Fibroblast of skin of left quadriceps (primary cell): ENCODE data around the gene ANO3.
A peak's percentile ranks its signal among the peaks of the same experiment; 100 is the strongest.
"Not testable (repeated sequence)": the region's sequence is repeated elsewhere in the genome, so short reads cannot be mapped to it uniquely, and the experiment has no call there.

ENCODE experiments used
- DNase-seq, 2 experiments: peaks; one replicate each; pipeline ENCODE4 v3.0.0-alpha.2; 2013; ENCODE audit warnings: low read depth in 2 of 2

The ANO3 gene

DNA sequence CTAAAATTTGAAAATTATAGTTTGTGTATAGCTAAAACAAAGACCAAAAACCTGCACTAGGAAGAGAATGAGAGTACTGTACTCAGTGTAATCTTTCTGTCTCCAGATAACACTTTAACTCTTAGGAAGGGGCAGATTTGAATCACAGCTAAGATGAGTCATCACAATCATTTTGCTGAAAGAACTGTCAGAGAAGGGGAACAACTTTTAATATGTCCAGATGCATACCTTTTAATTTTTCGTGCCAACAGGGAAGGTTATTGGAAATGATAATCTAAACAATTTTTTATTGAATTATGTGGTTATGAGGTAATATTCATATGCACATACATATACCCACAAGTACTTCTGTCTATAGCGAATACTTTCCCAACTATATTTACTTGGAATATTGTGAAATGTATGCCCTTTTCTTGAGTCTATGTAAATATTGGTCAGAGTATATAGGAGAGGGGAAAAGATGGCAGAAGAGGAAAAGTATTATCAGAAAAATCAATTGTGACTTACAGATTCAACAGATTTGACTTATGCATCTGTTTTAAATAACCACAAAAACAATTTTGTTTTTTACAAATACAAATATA lies 291.2 kb downstream of the ANO3 start:
- DNase-seq: peak; percentile 5 to 13

DNA sequence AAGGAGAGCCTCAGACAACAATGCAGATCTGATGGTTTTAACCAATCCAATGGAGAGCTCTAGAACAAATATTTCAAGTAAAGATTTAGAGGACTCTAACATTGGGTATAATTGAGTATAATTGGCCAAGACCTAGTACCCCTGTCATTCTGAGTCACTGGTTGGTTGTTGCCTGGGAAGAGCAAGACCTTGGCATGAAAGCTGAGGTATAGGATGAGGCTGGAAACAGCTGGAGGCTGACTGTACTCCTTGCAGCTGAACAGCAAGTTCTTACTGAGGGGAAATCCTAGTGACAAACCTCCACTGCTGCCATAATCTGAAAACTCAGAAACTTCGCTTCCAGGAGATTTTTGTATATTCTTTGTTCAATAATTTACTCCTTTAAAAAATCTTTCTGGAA lies 294.4 kb downstream of the ANO3 start:
- no peak for DNase-seq

DNA sequence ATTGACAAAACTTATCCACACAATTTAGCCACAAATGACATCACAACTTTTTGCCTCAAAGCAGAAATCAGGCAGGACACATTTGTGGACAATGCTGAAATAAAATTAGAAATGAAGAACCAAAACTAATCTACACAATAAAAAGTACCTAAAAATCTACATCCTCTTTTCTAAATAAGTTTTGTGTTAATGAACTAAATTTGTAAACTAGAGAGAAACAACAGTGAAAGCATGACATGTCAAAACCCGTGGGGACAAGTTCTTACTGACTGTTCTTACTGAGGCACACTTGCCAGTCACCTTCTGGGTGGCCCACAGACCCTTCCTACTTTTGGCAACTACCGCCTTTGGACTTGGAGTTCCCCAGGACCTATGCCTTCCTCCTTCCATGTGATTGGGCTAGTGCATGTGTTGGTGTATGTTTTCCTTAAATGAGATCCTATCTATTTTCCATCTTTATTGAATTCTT lies 300.8 kb downstream of the ANO3 start:
- DNase-seq: no peak

DNA sequence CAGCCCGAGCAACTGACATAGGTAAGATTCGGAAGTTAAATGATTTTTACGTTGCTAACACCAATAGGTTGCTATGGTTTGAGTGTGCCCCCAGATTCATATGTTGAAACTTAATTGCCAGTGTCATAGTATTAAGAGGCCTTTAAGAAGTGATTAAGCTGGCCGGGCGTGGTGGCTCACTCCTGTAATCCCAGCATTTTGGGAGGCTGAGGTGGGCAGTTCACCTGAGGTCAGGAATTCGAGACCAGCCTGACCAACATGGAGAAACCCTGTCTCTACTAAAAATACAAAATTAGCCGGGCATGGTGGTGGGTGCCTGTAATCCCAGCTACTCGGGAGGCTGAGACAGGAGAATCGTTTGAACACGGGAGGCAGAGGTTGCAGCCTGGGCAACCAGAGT lies 311.4 kb downstream of the ANO3 start:
- DNase-seq: not testable (repeated sequence)

DNA sequence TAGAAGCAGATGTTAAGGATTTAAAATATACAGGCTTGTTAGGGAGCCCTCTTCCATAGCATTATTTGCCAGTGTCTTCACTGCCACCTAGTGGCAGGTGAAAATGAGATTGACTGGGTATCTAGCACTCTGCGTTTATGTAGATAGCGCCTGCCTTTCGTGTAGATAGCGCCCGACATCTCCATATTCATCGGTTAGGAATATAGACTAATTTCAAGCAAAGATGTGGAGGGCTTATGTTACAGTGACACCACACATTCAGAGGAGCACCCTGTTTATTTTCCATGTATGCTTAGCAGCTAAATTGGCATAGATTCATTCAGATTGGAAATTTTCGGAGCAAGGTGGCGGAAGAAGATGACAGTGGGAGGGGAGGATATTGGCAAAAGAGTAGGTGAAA lies 318.0 kb downstream of the ANO3 start:
- peak; percentile 58 to 64 for DNase-seq

DNA sequence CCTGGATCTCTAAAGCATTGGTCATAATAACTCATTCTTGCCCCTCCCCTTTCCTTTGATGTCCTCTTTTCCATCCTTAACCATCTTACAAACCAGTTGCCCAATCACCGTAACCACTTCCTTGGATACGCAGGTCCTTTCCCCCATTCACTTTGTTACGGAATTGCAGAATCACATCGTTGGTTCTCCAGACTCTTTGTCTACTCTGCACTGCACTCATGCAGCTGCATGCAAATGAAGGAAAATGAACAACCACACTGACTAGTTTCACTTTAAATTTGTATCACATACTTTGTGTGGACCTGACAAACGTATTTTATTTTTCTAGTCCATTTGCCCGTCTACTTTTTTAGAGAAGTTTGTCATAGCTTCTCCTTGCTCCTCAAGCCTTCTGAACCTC lies 320.0 kb downstream of the ANO3 start:
- DNase-seq: no peak

DNA sequence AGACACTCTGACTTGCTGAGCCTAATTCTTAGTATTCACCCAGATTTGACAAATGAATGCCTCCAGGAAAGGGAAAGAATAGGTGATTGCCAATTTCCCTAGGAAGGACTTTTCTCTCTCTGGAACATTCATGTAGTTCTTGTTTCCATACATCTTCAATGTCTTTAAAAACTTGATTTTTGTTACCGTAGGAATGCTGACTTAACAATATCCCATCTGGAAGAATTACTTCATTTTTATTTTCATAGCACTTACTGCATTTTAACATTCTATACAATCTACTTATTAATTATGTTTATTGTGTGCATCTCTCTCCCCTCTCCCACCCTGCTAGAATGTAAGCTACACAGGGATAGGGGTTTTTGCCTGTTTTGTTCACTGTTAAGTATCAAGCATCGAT lies 323.4 kb downstream of the ANO3 start:
- no peak for DNase-seq

DNA sequence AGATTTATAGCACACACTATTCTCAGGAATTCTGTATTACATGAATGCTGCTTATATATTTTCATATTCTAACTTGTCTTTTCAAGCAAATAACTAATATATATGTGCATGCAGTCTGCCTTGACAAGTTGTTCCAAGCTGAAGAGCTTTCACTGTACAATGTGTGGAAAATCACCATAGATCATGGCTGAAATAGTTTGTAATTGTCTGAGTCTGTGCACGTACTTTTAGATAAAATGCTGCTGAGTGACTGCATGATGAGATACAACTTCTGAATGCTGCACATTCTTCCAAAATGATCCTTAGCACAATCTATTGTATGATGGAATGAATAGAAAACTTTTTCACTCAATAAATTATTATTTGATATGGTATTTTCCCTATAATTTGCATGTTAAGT lies 331.0 kb downstream of the ANO3 start:
- no peak for DNase-seq

DNA sequence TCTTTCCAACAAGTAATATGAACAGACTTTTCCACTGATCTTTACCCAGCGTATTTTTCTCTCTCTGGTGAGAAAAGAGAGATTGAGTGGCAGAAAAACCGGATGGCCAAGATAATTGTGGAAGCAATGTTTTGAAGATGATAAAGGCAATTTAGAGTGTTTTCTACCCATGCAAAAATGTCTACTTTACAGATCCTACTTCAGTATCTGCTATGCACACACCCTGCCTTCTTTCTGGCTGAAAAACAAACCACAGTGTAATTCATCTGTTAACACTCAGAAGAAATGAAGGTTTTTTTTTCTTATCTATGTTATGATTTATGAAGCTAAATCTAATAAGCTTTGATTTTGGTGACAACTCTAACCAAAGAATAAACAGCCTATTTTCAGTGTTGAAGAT lies 333.1 kb downstream of the ANO3 start:
- no peak for DNase-seq

DNA sequence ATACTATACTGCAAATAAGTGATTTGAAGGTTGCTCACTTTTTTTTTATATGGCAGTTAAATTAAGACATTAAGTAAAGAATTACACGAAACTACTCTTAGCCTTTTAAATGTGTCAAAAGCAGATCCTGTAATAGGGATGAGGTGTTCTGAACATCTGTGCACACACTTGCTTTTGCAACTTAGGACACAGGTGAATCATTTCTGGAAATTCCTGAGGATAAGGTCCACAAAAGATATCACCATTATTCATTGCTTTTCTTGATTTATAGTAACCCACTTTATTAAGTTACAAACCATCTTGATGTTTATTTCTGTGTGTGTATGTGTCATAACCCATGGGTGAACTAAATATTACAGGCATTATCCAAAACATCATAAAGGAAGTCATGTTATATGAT lies 334.0 kb downstream of the ANO3 start:
- no peak for DNase-seq

DNA sequence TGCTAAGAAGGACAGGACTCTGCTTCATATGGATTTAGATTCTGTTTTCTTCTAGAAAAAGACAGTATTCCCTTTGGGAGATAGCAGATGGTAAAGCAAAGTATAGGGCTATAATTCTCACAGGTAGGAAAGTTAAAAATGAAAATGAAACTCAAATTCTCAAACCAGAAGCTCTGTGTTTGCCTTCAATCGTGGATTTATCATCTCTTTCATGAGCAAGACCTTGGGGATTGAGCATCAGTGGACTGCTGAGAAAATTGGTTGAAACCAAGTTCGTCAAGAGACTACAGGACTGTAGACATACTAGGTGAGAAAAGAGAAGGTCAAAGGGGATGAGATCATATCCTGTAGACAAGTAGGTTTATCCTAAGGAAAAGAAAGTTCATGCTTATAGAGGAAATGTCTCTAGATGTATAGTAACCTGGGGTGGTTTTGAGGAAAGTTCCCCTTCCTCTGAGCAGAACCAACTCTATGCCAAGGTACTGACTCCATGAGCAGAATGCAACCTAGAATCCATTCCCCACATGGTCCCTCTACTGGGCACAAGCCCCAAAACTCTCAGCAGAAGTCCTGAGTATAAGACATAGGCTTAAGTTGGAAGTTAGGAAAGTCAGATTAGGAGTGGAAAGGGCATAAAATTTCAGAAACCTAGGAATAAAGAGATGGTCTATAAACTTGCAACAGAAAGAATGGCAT lies 343.5 kb downstream of the ANO3 start:
- no peak for DNase-seq

DNA sequence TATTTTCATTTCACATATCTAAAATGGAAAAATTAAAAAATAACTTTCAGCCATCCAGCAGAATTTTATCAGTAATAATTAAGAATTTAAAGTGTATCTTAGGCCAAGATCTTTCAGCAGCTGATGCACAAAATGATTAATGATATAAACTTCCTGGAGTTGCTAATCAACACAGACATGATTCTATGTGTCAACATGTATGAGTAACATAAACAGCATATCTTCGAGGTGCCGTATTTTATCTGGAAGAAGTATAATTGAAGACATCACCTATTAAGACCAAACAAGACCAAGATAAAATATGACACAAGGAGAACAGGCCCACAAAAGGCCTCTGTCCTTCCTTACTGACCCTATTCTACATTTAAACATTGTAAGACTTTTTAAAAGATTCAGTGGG lies 344.7 kb downstream of the ANO3 start:
- no peak for DNase-seq

DNA sequence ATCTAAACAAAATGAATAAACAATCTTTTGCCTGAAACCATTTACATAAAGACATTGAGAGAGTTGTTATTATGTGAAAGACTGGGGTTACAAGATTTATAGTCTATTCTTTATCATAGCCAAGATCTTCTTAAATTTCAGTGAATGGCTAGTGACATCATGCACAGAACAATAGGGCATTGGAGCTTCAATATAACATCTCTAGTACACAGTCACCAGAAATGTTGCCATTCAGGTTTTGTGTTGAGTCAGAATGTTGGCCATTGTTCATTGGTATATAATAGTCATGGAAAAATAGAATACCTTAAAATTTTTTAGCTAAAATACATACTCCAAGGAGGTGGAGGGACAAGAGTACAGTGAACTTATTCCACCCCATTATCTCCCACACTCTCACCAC lies 345.6 kb downstream of the ANO3 start:
- DNase-seq: no peak

DNA sequence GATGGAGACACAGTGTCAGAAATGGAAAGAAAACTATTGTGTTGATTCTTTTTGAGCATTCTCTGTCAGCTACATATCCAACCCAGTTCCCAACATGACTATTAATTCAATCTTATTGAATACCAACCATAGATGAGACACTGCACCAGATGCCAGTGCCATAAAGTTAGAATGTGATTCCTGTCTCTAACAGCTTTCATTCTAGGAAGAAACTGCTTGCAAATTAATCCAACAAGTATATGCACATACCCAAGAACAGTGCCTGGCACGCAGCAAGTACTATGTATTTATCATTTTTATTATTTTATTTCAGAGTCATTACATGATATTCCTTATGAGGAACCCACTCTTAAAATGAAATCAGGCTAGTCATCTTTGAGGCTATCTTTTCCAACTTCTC lies 355.4 kb downstream of the ANO3 start:
- DNase-seq: no peak

DNA sequence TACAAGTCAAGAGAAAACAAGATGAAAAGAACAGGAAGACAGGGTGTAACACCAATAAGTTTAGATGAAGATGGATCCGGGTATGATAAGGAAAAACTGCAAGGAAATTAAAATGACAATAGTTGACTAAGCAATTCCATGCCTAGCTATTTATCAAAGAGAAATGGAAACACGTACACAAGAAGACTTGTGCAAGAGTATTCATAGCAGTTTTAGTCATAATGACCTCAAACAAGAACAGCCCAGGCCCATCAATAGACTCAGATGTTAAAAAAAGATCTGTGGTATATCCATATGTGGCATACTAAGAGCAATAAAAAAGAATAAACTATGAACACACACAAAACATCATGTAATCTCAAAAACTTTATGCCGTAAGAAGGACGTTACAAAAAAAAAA lies 356.8 kb downstream of the ANO3 start:
- DNase-seq: no peak

DNA sequence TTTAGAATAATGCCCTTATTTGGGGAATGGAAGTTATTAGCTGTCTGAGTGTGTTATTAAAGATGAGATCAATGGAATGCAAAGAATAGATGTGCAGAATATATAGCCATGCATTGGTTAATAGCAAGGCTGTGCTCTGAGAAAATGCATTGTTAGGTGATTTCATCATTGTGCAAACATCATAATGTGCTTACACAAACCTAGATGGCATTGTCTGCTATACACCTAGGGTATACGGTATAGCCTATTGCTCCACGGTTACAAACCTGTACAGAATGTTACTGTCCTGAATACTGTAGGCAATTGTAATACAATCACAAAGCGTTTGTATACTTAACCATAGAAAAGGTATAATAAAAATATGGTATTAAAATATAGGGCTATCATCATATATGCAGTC lies 364.4 kb downstream of the ANO3 start:
- DNase-seq: no peak

DNA sequence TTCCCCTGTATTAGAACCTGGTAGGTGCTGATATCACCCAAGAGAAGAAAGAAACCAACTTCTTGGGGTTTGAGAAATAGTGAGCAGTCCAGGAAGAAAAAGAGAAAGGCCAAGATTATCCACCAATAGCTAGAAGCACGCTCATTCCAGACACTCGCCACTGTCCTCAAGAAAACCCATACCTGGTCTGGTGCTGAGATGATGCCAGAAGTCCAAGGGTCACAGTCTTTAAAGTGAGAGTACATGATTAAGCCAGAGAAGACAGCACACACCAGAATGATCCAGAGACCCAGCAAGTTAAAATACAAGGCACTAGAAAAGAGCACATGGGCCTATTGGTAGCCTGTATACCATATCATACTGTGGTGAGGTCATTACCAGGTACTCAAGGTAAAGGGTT lies 366.3 kb downstream of the ANO3 start:
- DNase-seq: no peak

DNA sequence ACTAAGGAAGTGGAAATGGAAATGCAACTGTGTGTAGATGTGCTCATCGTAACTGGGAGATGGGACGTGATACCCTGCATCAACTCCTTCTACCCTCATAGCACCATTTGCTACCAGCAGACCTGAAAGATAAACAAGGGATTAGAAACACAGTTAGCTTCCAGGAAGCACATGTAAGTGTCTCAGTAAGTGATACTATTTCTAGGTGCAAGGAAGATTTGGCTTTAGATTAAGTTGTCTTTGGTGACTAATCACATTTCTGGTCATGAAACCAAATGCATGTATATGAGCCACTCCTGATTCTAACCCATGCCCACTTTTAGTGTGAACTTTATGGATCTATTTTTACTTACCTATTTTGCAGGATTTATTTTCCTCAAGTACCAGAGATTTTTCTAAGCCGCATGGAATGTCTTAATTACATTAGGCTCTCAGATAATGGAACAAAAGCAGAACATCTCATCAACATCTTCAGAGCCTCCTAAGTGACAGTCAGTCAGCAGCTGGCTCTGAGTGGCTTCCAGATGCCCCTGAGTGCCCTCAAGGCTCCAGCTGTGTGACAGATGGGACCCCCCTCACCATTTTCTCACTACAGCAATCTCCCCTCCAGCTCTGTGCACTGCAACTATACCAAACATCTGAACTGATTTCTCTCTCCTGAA lies 368.8 kb downstream of the ANO3 start:
- DNase-seq: no peak

DNA sequence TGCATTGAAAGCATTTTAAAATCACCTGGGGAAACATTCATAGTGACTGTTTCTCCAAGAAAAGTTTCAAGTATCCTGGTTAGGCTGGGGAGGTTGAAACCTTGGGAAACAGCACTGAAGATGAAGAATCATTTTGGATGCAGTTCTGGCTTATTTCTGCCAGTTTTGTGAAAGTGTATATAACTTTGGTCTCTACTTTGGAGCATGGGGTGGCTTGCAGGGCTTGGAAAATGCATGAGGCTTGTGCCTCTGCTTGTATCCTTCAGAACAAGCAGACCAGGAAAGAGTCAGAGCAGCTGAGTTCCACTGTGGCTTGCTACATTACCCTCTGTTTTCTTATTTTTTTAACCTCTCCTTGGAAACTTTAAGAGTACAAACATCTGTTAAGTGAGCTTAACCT lies 370.5 kb downstream of the ANO3 start:
- DNase-seq: no peak

DNA sequence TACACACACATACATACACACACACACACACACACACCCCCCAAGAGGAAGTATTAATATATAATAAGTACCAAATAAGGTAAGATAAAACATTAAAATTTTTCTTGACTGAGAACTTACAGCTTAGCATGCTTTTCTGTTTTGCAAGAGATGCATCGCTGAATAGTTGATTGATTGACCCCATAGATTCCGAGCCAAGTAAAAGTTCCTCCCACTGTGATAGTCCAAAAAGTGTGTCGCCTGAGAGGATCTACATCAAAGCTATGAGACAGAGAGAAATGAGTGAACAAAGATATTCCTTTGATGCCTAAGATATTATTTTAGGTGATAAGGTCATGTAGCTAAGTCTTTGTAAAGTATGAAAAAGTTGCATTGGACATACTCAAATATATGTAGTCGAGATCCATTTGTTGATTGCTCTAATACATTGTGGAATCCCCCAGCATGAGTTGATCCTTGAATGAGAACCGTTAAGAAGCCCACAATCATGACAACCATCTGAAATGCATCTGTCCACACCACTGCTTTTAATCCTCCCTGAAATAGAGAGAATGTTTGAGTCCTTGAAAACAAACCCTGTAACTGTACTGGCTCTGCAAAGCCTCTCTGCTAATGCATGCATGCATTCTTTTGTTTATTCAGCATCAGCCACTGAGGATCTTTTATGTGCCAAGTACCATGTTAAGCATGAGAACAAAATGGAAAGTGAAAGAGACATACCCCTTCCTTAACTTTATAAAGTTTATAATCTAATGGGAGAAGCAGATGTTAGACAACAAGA lies 371.7 kb downstream of the ANO3 start:
- no peak for DNase-seq

DNA sequence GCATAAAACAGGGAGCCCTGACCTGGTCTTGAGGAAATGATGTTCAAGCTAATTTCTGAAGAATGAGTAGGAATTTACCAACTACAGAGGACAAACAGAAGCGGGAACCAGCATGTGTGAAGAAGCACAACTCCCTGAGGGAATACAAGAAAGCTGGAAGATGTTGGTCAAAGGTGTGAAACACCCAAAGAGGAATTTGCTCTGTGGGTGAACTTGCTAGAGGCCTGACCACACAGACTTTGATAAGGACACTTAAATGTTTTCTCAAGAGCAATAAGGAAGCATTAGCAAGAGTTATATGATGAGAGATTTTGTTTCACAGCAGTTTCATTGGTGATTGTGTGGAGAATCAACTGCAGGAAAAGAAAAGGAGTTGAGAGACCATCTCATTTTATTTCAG lies 372.3 kb downstream of the ANO3 start:
- no peak for DNase-seq

DNA sequence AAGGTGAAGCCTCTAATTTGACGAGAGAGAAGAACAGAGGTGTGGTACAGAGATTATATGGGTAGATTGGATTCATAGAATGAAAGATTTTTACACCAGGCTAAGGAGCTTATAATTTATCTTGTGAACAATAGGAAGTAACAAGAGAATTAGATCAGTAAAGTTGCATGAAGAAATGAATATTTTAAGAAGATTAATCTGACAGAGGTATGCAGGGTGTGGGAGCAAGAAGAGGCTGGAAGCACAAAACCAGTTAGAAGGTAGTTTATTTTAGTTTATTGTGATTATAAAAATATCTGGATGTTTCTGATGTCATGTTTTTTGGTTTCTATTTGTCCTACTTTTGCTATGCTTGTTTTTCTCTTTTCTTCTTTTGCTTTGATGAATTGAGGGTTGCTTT lies 374.3 kb downstream of the ANO3 start:
- no peak for DNase-seq
